BE2C (cell line): Measurements from ENCODE around the gene PALD1.

ENCODE experiments used
- DNase-seq: peaks from one replicate; pipeline ENCODE4 v3.0.0-alpha.2; 2020
- H3K27me3 ChIP-seq: fragments of 250-450 bp; sonication (Bioruptor Pico); 2 replicates; pipeline ENCODE4 v1.5.1; 2020; ENCODE audit warnings: mild to moderate bottlenecking
- H3K36me3 ChIP-seq: fragments of 250-450 bp; sonication (Bioruptor Pico); 2 replicates; pipeline ENCODE4 v1.5.1; 2020; ENCODE audit warnings: mild to moderate bottlenecking
- H3K4me1 ChIP-seq: fragments of 250-450 bp; sonication (Bioruptor Pico); 2 replicates; pipeline ENCODE4 v1.5.1; 2020
- H3K4me3 ChIP-seq: 2 replicates; pipeline ENCODE4 v1.5.1; 2011; ENCODE audit warnings: low read depth, low read length
- H3K9me3 ChIP-seq: fragments of 250-450 bp; sonication (Bioruptor Pico); 2 replicates; pipeline ENCODE4 v1.5.1; 2020
- TF ChIP-seq, protein P1 (sequence below): IDR thresholded peaks from 2 replicates; pipeline ENCODE4 v1.5.1; 2012; ENCODE audit warnings: mild to moderate bottlenecking, low read depth, low read length

The PALD1 gene

GRCh38 chr10:70561558-70561957 lies 83.0 kb downstream of the PALD1 start:
- DNase-seq = no peak
- TF ChIP-seq, protein P1, sequence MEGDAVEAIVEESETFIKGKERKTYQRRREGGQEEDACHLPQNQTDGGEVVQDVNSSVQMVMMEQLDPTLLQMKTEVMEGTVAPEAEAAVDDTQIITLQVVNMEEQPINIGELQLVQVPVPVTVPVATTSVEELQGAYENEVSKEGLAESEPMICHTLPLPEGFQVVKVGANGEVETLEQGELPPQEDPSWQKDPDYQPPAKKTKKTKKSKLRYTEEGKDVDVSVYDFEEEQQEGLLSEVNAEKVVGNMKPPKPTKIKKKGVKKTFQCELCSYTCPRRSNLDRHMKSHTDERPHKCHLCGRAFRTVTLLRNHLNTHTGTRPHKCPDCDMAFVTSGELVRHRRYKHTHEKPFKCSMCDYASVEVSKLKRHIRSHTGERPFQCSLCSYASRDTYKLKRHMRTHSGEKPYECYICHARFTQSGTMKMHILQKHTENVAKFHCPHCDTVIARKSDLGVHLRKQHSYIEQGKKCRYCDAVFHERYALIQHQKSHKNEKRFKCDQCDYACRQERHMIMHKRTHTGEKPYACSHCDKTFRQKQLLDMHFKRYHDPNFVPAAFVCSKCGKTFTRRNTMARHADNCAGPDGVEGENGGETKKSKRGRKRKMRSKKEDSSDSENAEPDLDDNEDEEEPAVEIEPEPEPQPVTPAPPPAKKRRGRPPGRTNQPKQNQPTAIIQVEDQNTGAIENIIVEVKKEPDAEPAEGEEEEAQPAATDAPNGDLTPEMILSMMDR = no peak
- no peaks in the 10 kb centered on the region for H3K27me3 ChIP-seq
- no peaks in the 10 kb centered on the region for H3K36me3 ChIP-seq
- no peak overlapping the region for H3K4me3 ChIP-seq
- H3K9me3 ChIP-seq = no peaks in the 10 kb centered on the region
- no peaks in the 10 kb centered on the region; the same call in 1 of the 2 replicates for H3K4me1 ChIP-seq

GRCh38 chr10:70562036-70562755 lies 83.6 kb downstream of the PALD1 start:
- Histone ChIP-seq H3K4me3 (no peak overlapping the region), H3K36me3 (no peaks in the 10 kb centered on the region), H3K27me3 (no peaks in the 10 kb centered on the region), H3K9me3 (no peaks in the 10 kb centered on the region), H3K4me1 (no peaks in the 10 kb centered on the region; the same call in 1 of the 2 replicates)
- TF ChIP-seq, protein P1 = no peak
- DNase-seq = no peak

DNA sequence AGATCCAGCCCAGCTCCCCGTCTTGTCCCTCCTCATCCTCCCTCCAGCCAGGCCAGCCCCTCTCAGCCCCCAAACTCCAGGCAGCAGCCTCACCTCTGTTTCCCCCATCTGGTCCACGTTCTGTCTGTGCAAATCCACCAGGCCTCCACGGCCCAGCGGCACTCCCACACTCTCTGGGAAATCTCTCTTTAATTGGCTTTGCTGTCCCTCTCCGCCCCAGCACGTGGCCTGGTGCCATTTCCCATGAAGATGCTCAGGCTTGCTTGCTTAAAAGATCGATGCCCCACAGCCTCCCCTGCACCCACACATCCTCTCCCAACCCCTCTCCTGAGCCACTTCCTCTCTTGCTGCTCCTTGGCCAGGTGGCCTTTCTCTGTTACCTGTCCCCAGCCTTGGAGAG lies 84.7 kb downstream of the PALD1 start:
- H3K36me3 ChIP-seq = no peaks in the 10 kb centered on the region
- no peak overlapping the region for H3K4me3 ChIP-seq
- no peaks in the 10 kb centered on the region for H3K27me3 ChIP-seq
- TF ChIP-seq, protein P1 = no peak
- no peaks in the 10 kb centered on the region; the same call in 1 of the 2 replicates for H3K4me1 ChIP-seq
- DNase-seq = no peak
- no peaks in the 10 kb centered on the region for H3K9me3 ChIP-seq

DNA sequence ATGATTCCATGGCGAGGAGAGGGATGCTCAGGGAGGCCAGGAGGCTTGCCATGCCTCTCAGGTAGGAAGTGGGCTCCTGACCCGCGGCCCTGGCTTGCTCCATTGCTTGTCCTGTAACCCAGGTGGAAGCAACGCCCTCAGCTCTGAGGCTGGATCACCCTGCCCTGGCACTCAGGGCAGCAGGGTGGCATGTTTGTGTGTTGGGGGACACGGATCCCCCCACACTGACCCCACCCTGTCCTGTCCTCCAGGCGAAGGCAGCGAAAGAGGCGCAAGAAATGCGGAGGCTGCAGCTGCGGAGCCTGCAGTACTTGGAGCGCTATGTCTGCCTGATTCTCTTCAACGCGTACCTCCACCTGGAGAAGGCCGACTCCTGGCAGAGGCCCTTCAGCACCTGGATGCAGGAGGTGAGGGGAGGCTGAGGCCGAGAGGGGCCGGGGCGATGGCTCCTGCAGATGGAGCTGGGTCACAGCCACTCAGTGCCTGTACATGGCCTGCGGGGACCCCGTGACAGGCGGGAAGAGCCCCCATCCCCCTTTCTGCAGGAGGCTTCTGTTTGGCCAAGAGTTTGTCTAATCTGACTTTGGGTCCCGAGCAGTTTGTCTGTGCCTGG lies 85.7 kb downstream of the PALD1 start:
- Histone ChIP-seq H3K27me3 (no peaks in the 10 kb centered on the region), H3K4me3 (no peak overlapping the region), H3K36me3 (no peaks in the 10 kb centered on the region), H3K4me1 (no peaks in the 10 kb centered on the region; the same call in 1 of the 2 replicates), H3K9me3 (no peaks in the 10 kb centered on the region)
- DNase-seq = no peak
- TF ChIP-seq, protein P1 = no peak

- Histone ChIP-seq H3K36me3 (no peaks in the 10 kb centered on the region), H3K9me3 (no peaks in the 10 kb centered on the region), H3K27me3 (no peaks in the 10 kb centered on the region), H3K4me3 (no peak overlapping the region), H3K4me1 (no peaks in the 10 kb centered on the region; the same call in 1 of the 2 replicates)
- TF ChIP-seq, protein P1 = no peak
- no peak for DNase-seq
Measured at GRCh38 chr10:70564901-70565351, 86.4 kb downstream of the PALD1 start.
